Stimulated activated CD4-positive, alpha-beta T cell treated with anti-CD3 and anti-CD28 coated beads, Interleukin-12 subunit alpha, Interleukin-12 subunit beta, amount 100 ng/mL, for 24 hours (primary cell): ENCODE data around the gene CHTF18.
"Not testable (repeated sequence)": the region's sequence is repeated elsewhere in the genome, so short reads cannot be mapped to it uniquely, and the experiment has no call there.

Experiments
- DNase-seq, 2 experiments: peaks; one replicate each; pipeline ENCODE4 v3.0.0-alpha.2; 2020; ENCODE audit warnings: low read depth in 2 of 2

The CHTF18 gene

GRCh38 chr16:788399-789126, at the start of gene CHTF18:
Gene CHTF18 (plus strand): TSS chr16:788620. CDS start chr16:788685, 65 bp downstream.
- DNase-seq, result peak; percentile 90 to 92

GRCh38 chr16:739560-740458, 48.6 kb upstream of the CHTF18 start:
- no peak for DNase-seq

- DNase-seq, result no peak
Measured at GRCh38 chr16:740459-740763, 48.0 kb upstream of the CHTF18 start.

GRCh38 chr16:740764-741505, 47.5 kb upstream of the CHTF18 start, which contains the start of gene CIAO3:
Gene CIAO3 (minus strand): TSS chr16:740997. CDS start chr16:740985, 12 bp downstream.
- peak; percentile 84 to 88 for DNase-seq

- DNase-seq, result no peak
Measured at GRCh38 chr16:741986-742629, 46.3 kb upstream of the CHTF18 start.

- not testable (repeated sequence) for DNase-seq
Measured at GRCh38 chr16:742894-743293, 45.5 kb upstream of the CHTF18 start.

GRCh38 chr16:743794-744500, 44.5 kb upstream of the CHTF18 start:
- DNase-seq, result no peak

GRCh38 chr16:745739-746138, 42.7 kb upstream of the CHTF18 start:
- DNase-seq, result no peak

GRCh38 chr16:746637-747036, 41.8 kb upstream of the CHTF18 start:
- DNase-seq, result no peak

GRCh38 chr16:747978-748746, 40.3 kb upstream of the CHTF18 start:
- DNase-seq, result no peak

- no peak for DNase-seq
Measured at GRCh38 chr16:749010-749409, 39.4 kb upstream of the CHTF18 start.

- no peak for DNase-seq
Measured at GRCh38 chr16:750485-750884, 37.9 kb upstream of the CHTF18 start.

GRCh38 chr16:751152-752006, 37.0 kb upstream of the CHTF18 start:
- no peak for DNase-seq

- DNase-seq, result no peak
Measured at GRCh38 chr16:752007-752312, 36.5 kb upstream of the CHTF18 start.

- DNase-seq, result not testable (repeated sequence)
Measured at GRCh38 chr16:754121-754607, 34.3 kb upstream of the CHTF18 start.

GRCh38 chr16:754656-755055, 33.8 kb upstream of the CHTF18 start:
- no peak for DNase-seq

GRCh38 chr16:756428-756827, 32.0 kb upstream of the CHTF18 start:
- DNase-seq, result no peak

GRCh38 chr16:759110-759910, 29.1 kb upstream of the CHTF18 start:
- DNase-seq, result no peak

- no peak for DNase-seq
Measured at GRCh38 chr16:760065-760464, 28.4 kb upstream of the CHTF18 start.
